Kidney (tissue), 14 donors: ENCODE data around the gene ARV1. TPM values are rescaled to one million over a fixed set of nuclear protein-coding genes. Genes with fewer than 3 reads are reported as not detected.
A peak's percentile ranks its signal among the peaks of the same experiment; 100 is the strongest.

ENCODE experiments used
- DNase-seq, 5 donors: peaks; one replicate each; pipeline ENCODE4 v3.0.0-alpha.2; 2013 to 2020
- FAIRE-seq: peaks from 2 replicates; lab custom pipeline; 2012; peaks lifted over from hg19 to GRCh38; lab: Jason Lieb, UNC
- H3K27ac ChIP-seq, 2 donors: one replicate each; pipeline ENCODE4 v1.7.0; 2013; ENCODE audit warnings: low read depth in 2 of 2, low read length in 2 of 2, inconsistent platforms in 1 of 2
- H3K27me3 ChIP-seq: one replicate; pipeline ENCODE4 v1.7.1; 2013; ENCODE audit warnings: low read length, inconsistent platforms; ENCODE audit not compliant: control insufficient read depth, insufficient read depth
- H3K36me3 ChIP-seq, 3 donors: one replicate each; pipeline versions ENCODE4 v1.7.0 to v1.7.1; 2013; ENCODE audit warnings: low read length in 3 of 3, control low read depth in 1 of 3, inconsistent platforms in 1 of 3; ENCODE audit not compliant: insufficient read depth in 3 of 3, control insufficient read depth in 2 of 3
- H3K4me1 ChIP-seq, 3 donors: one replicate each; pipeline versions ENCODE4 v1.7.0 to v1.7.1; 2013; ENCODE audit warnings: low read length in 3 of 3, inconsistent platforms in 1 of 3, low read depth in 1 of 3; ENCODE audit not compliant: control insufficient read depth in 2 of 3, insufficient read depth in 2 of 3
- H3K4me3 ChIP-seq, 3 donors: one replicate each; pipeline versions ENCODE4 v1.7.0 to v1.8.1; 2013; ENCODE audit warnings: low read length in 3 of 3, control low read depth in 1 of 3, inconsistent platforms in 1 of 3
- H3K9ac ChIP-seq, 3 donors: one replicate each; pipeline versions ENCODE4 v1.7.0 to v1.7.1; 2013; ENCODE audit warnings: low read length in 3 of 3, control low read depth in 1 of 3, inconsistent platforms in 1 of 3
- H3K9me3 ChIP-seq, 3 donors: one replicate each; pipeline versions ENCODE4 v1.7.0 to v1.7.1; 2013; ENCODE audit warnings: low read length in 3 of 3, control low read depth in 1 of 3, inconsistent platforms in 1 of 3; ENCODE audit not compliant: control insufficient read depth in 2 of 3, insufficient read depth in 1 of 3
- CTCF ChIP-seq: IDR thresholded peaks from 3 replicates; pipeline ENCODE4 v1.5.1; 2012; ENCODE audit warnings: mild to moderate bottlenecking, moderate library complexity, borderline replicate concordance; ENCODE audit not compliant: insufficient read depth; ENCODE audit errors: extremely low read depth
- intact Hi-C: fragments of 100-400 bp; cut with DNase I; formaldehyde crosslinking; loops from one replicate; pipeline ENCODE4 v1.11.1; 2022
- polyA plus RNA-seq: library from polyadenylated mRNA; stranded (reverse); fragments of 350-450 nt; fragmentation: Illumina TruSeq; extraction: RNeasy Lipid Tissue Mini Kit (QIAGEN cat#74804); gene quantifications from one replicate; pipeline ENCODE4 v1.2.3, GENCODE V29; 2014; ENCODE audit warnings: low read depth, low replicate concordance; ENCODE audit not compliant: insufficient read depth
- total RNA-seq: library from RNA; stranded (reverse); fragmentation: NEBNext Ultra II Directional; extraction: Animal tissue kit (Norgen Biotek cat#: 25700); gene quantifications from one replicate; pipeline ENCODE4 v1.2.1, GENCODE V29; 2021
- donor health status: control.
- donor health status: control.
- donor health status: control.
- donor health status: control.
- donor health status: control.
- donor health status: DM: yes; HTN: yes; CAD: no.
- donor health status: Normal renal cell carcinoma (clear cell type).

The ARV1 gene
- total and polyA plus RNA-seq, 2 donors from 2014 or later, result 21.1 to 38.5 TPM

DNA sequence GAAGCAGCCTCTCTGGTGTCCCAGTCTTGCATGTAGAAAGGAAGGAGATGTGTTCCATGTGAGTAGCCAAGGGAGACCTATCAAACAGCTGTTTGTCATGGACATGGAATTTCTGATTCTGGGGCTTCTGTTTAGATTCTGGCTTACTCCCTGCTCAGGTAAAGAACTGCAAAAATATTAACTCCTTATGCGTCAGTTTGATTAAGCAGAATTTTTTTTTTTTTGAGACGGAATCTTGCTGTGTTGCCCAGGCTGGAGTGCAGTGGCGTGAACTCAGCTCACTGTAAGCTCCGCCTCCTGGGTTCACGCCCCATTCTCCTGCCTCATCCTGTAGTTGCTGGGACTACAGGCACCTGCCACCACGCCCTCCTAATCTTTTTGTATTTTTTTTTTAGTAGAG, 6.8 kb downstream of the ARV1 start:
- no peak for FAIRE-seq
- H3K4me1 ChIP-seq, result peaks cover 2 to 4% (median 3%) of the 10 kb centered on the region in 3 donors

GRCh38 chr1:230986976-230987375, 8.1 kb downstream of the ARV1 start:
- FAIRE-seq, result no peak
- no peaks in the 10 kb centered on the region for H3K9me3 ChIP-seq
- H3K9ac ChIP-seq, result no peak overlapping the region
- H3K4me3 ChIP-seq, result no peak overlapping the region
- H3K36me3 ChIP-seq, result peaks cover 0 to 6% (median 0%) of the 10 kb centered on the region in 3 donors
- H3K27ac ChIP-seq, result no peak overlapping the region
- no peaks in the 10 kb centered on the region for H3K27me3 ChIP-seq
- DNase-seq, result no peak
- intact Hi-C loops, result no loop called here
- no peak for TF ChIP-seq CTCF
- peaks cover 2 to 4% (median 3%) of the 10 kb centered on the region in 3 donors for H3K4me1 ChIP-seq

More for the DNA sequence above, 6.8 kb downstream of the ARV1 start:
- Histone ChIP-seq H3K9ac (no peak overlapping the region), H3K27me3 (no peaks in the 10 kb centered on the region), H3K36me3 (peaks cover 0 to 2% (median 0%) of the 10 kb centered on the region in 3 donors), H3K9me3 (no peaks in the 10 kb centered on the region), H3K4me3 (no peak overlapping the region), H3K27ac (no peak overlapping the region)
- TF ChIP-seq CTCF, result no peak
- intact Hi-C loops, result no loop called here
- DNase-seq, result peak in 1 of 5 donors; percentile 14

GRCh38 chr1:230987448-230987847, 8.6 kb downstream of the ARV1 start:
- Histone ChIP-seq H3K9ac (no peak overlapping the region), H3K4me3 (no peak overlapping the region), H3K4me1 (peaks cover 2 to 4% (median 3%) of the 10 kb centered on the region in 3 donors), H3K27ac (no peak overlapping the region), H3K27me3 (no peaks in the 10 kb centered on the region), H3K36me3 (peaks cover 0 to 10% (median 3%) of the 10 kb centered on the region in 3 donors), H3K9me3 (no peaks in the 10 kb centered on the region)
- no peak for FAIRE-seq
- intact Hi-C loops, result no loop called here
- TF ChIP-seq CTCF, result no peak
- no peak for DNase-seq
